ENCODE measurements around the gene IDI2. TPM values are rescaled to one million over a fixed set of nuclear protein-coding genes. Genes with fewer than 3 reads are reported as not detected.

Gene IDI2
- total and polyA plus RNA-seq, 2 experiments from 2014 or later, result 0.29 to 0.33 TPM

DNA sequence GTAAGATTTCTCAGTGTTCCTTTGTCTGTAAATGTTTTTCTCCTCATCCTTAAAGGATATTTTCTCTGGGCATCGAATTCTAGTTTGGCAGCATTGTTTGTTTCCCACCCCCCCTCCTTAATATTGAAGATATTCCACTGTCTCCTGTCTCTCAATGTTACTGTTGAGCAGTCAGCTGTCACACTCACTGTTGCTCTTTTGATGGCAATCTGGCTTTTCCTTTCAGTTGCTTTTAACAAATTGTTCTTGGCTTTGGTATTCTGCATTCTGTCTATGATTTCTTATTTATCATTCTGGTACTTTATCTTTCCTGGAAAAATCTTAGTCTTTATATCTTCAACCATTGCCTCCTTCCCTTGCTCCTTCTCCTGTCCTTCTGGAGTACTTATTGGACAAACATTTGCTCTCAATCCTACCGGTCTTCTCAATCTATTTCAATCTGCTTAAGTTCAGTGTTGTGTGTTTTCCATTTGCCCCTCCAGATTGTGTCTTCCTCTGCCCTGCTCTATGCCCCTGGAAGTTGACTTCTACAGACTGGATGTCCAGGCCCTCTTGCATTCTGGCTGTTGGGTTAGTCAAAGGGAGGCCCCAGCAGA is 46.7 kb downstream of the IDI2 start:
- no peaks in the 10 kb centered on the region for H3K9me2 ChIP-seq (replicated peaks; ENCODE audit: insufficient read depth)
- WGBS (ENCODE audit: low lambda C conversion rate, missing lambda C conversion rate), result 94% methylated on average over 2 of the region's 2 CpGs
- H3K4me3 ChIP-seq, result no peak overlapping the region
- H3K4me2 ChIP-seq, result no peak overlapping the region
- H3K4me1 ChIP-seq (ENCODE audit: insufficient read depth), result peaks cover 16% of the 10 kb centered on the region
- H3K9me3 ChIP-seq (ENCODE audit: low read depth), result no peaks in the 10 kb centered on the region
- H3K27me3 ChIP-seq, result no peaks in the 10 kb centered on the region
- H3K36me3 ChIP-seq (replicated peaks; ENCODE audit: insufficient read depth, low read depth), result no peaks in the 10 kb centered on the region
- no peak for TF ChIP-seq EZH2phosphoT487 (IDR thresholded peaks at IDR 0.05; ENCODE audit: low read depth, severe bottlenecking, unreplicated experiment)
- TF ChIP-seq, protein P1, sequence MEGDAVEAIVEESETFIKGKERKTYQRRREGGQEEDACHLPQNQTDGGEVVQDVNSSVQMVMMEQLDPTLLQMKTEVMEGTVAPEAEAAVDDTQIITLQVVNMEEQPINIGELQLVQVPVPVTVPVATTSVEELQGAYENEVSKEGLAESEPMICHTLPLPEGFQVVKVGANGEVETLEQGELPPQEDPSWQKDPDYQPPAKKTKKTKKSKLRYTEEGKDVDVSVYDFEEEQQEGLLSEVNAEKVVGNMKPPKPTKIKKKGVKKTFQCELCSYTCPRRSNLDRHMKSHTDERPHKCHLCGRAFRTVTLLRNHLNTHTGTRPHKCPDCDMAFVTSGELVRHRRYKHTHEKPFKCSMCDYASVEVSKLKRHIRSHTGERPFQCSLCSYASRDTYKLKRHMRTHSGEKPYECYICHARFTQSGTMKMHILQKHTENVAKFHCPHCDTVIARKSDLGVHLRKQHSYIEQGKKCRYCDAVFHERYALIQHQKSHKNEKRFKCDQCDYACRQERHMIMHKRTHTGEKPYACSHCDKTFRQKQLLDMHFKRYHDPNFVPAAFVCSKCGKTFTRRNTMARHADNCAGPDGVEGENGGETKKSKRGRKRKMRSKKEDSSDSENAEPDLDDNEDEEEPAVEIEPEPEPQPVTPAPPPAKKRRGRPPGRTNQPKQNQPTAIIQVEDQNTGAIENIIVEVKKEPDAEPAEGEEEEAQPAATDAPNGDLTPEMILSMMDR (IDR thresholded peaks at IDR 0.05; ENCODE audit: poor library complexity), result no peak
- TF ChIP-seq EZH2 (IDR thresholded peaks at IDR 0.05; ENCODE audit: borderline replicate concordance), result no peak
- H3K79me2 ChIP-seq, result peaks cover 10% of the 10 kb centered on the region
- DNase-seq (ENCODE audit: low spot score), result no peak
- H2AFZ ChIP-seq, result no peak overlapping the region
- no peaks in the 10 kb centered on the region for H4K20me1 ChIP-seq (ENCODE audit: insufficient read depth, poor library complexity, severe bottlenecking)
- H3K27ac ChIP-seq, result no peak overlapping the region

- TF ChIP-seq EZH2 (IDR thresholded peaks at IDR 0.05; ENCODE audit: borderline replicate concordance) (no peak), EZH2phosphoT487 (IDR thresholded peaks at IDR 0.05; ENCODE audit: low read depth, severe bottlenecking, unreplicated experiment) (no peak)
- TF ChIP-seq, protein P1 (IDR thresholded peaks at IDR 0.05; ENCODE audit: poor library complexity), result no peak
- Histone ChIP-seq H2AFZ (no peak overlapping the region), H3K4me2 (no peak overlapping the region), H4K20me1 (ENCODE audit: insufficient read depth, poor library complexity, severe bottlenecking) (no peaks in the 10 kb centered on the region), H3K9me2 (replicated peaks; ENCODE audit: insufficient read depth) (no peaks in the 10 kb centered on the region), H3K79me2 (no peaks in the 10 kb centered on the region), H3K4me3 (no peak overlapping the region), H3K4me1 (ENCODE audit: insufficient read depth) (peaks cover 16% of the 10 kb centered on the region), H3K27me3 (no peaks in the 10 kb centered on the region), H3K9me3 (ENCODE audit: low read depth) (no peaks in the 10 kb centered on the region), H3K27ac (no peak overlapping the region), H3K36me3 (replicated peaks; ENCODE audit: insufficient read depth, low read depth) (no peaks in the 10 kb centered on the region)
- 98% methylated on average over 22 of the region's 22 CpGs for WGBS (ENCODE audit: low lambda C conversion rate, missing lambda C conversion rate)
- no peak for DNase-seq (ENCODE audit: low spot score)
These were observed 49.3 kb downstream of the IDI2 start for GRCh38 chr10:976316-976715.

DNA sequence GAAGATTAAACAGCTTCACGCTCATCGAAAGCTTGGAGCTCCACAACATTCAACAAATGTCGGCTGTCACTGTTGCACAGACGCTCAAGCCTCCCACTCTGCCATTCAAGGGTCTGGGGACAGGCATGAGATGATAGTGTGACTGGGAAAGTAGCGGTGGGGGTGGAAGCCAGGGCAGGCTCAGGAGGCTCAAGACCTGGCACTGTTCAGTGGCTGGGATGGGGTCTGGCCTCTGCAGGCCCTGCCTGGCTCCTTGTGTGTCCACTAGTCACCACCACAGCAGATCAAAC is 50.9 kb downstream of the IDI2 start:
- Histone ChIP-seq H4K20me1 (ENCODE audit: insufficient read depth, poor library complexity, severe bottlenecking) (no peaks in the 10 kb centered on the region), H3K27ac (peak overlapping the region; percentile 98), H3K27me3 (no peaks in the 10 kb centered on the region), H3K36me3 (replicated peaks; ENCODE audit: insufficient read depth, low read depth) (no peaks in the 10 kb centered on the region), H3K9me2 (replicated peaks; ENCODE audit: insufficient read depth) (no peaks in the 10 kb centered on the region), H3K9me3 (ENCODE audit: low read depth) (no peaks in the 10 kb centered on the region), H3K79me2 (no peaks in the 10 kb centered on the region), H3K4me1 (ENCODE audit: insufficient read depth) (peaks cover 26% of the 10 kb centered on the region), H3K4me3 (no peak overlapping the region), H3K4me2 (no peak overlapping the region), H2AFZ (no peak overlapping the region)
- no peak for DNase-seq (ENCODE audit: low spot score)
- TF ChIP-seq EZH2phosphoT487 (IDR thresholded peaks at IDR 0.05; ENCODE audit: low read depth, severe bottlenecking, unreplicated experiment) (no peak), EZH2 (IDR thresholded peaks at IDR 0.05; ENCODE audit: borderline replicate concordance) (no peak)
- TF ChIP-seq, protein P1 (IDR thresholded peaks at IDR 0.05; ENCODE audit: poor library complexity), result no peak
- 91% methylated on average over 5 of the region's 5 CpGs for WGBS (ENCODE audit: low lambda C conversion rate, missing lambda C conversion rate)
